HepG2 (cell line): ENCODE results near the gene RNF114. TPM values are rescaled to one million over a fixed set of nuclear protein-coding genes. Genes with fewer than 3 reads are reported as not detected.
A peak's percentile ranks its signal among the peaks of the same experiment; 100 is the strongest.

Experiments
- ATAC-seq: fragments of 200-7000 bp; cut with Tn5 transposase; 3 replicates; pipeline ENCODE4 v1.9.1; 2020; ENCODE audit warnings: mild to moderate bottlenecking, moderate library complexity
- BruUV-seq: library from RNA; stranded (reverse); fragments of 400-500 nt; replicated peaks from 2 replicates; lab custom pipeline; 2021; lab: Mats Ljungman, UMichigan
- CTCF ChIA-PET: fragments of 300-600 bp; formaldehyde crosslinking; extraction: SDS; loops from one replicate; lab custom pipeline; 2021; ENCODE audit warnings: low total read pairs, inconsistent platforms, low intra/inter-chr PET ratio; lab: Yijun Ruan, JAX
- POLR2A ChIA-PET: fragments of 350-600 bp; sonication (Branson Sonifier 250); formaldehyde crosslinking; loops from one replicate; lab custom pipeline; 2020; ENCODE audit warnings: antibody characterized with exemption, inconsistent platforms; lab: Yijun Ruan, JAX
- DNase-seq: peaks from one replicate; pipeline ENCODE4 v3.0.0-alpha.2; 2015; ENCODE audit warnings: low spot score
- FAIRE-seq: peaks from 3 replicates; lab custom pipeline; 2011; peaks lifted over from hg19 to GRCh38; lab: Jason Lieb, UNC
- H2AFZ ChIP-seq: one replicate; pipeline ENCODE4 v1.6.1; 2011; ENCODE audit warnings: low read length, inconsistent platforms
- H3K27ac ChIP-seq: fragments of 300-600 bp; 3 replicates; pipeline ENCODE4 v1.8.0; 2011; ENCODE audit warnings: mixed run types, mild to moderate bottlenecking, mixed read lengths, low read length, inconsistent platforms; ENCODE audit not compliant: insufficient read depth; ENCODE audit errors: extremely low read length
- H3K27me3 ChIP-seq, 2 experiments: fragments of 200-600 bp in 1 of 2; 2 replicates in 1 of 2; 3 replicates in 1 of 2; pipeline versions ENCODE4 v1.6.0 to v1.8.0; 2011; ENCODE audit warnings: low read length in 2 of 2, mild to moderate bottlenecking in 2 of 2, moderate library complexity in 2 of 2, inconsistent platforms in 1 of 2; ENCODE audit not compliant: insufficient read depth in 2 of 2, control insufficient read depth in 1 of 2
- H3K36me3 ChIP-seq, 2 experiments: fragments of 200-600 bp in 1 of 2; replicated peaks in 1 of 2; 2 replicates in 1 of 2; 3 replicates in 1 of 2; pipeline versions ENCODE4 v1.5.1 to v1.8.0; 2011; ENCODE audit warnings: low read length in 2 of 2, inconsistent platforms in 1 of 2; ENCODE audit not compliant: insufficient read depth in 2 of 2, control insufficient read depth in 1 of 2
- H3K4me1 ChIP-seq: 2 replicates; pipeline ENCODE4 v1.5.1; 2012; ENCODE audit warnings: low read length, inconsistent platforms; ENCODE audit not compliant: insufficient read depth
- H3K4me2 ChIP-seq: 2 replicates; pipeline ENCODE4 v1.6.0; 2011; ENCODE audit warnings: low read depth, low read length, inconsistent platforms
- H3K4me3 ChIP-seq, 3 experiments: fragments of 200-600 bp in 1 of 3; sonication (generic), shearing (Covaris generic) in 1 of 3; replicated peaks in 1 of 3; 2 replicates each; pipeline ENCODE4 v1.5.1; 2011 to 2016; ENCODE audit warnings: low read length in 3 of 3, inconsistent platforms in 2 of 3, low read depth in 2 of 3, mild to moderate bottlenecking in 2 of 3, control low read depth in 1 of 3, mixed read lengths in 1 of 3; ENCODE audit not compliant: insufficient read depth in 1 of 3
- H3K79me2 ChIP-seq: one replicate; pipeline ENCODE4 v1.6.1; 2011; ENCODE audit warnings: low read length, inconsistent platforms; ENCODE audit not compliant: insufficient read depth
- H3K9ac ChIP-seq: 2 replicates; pipeline ENCODE4 v1.6.0; 2011; ENCODE audit warnings: mild to moderate bottlenecking, low read depth, low read length, inconsistent platforms; ENCODE audit not compliant: insufficient read depth
- H3K9me3 ChIP-seq: 2 replicates; pipeline ENCODE4 v1.5.1; 2012; ENCODE audit warnings: mild to moderate bottlenecking, low read length
- H4K20me1 ChIP-seq: 2 replicates; pipeline ENCODE4 v1.6.0; 2011; ENCODE audit warnings: inconsistent platforms, mild to moderate bottlenecking, low read length, moderate library complexity; ENCODE audit not compliant: insufficient read depth
- CEBPB ChIP-seq: IDR thresholded peaks from 2 replicates; pipeline ENCODE4 v1.6.1; 2011; ENCODE audit warnings: low read depth, low read length, improper control_type of control experiment, borderline replicate concordance
- CEBPG ChIP-seq: IDR thresholded peaks from 2 replicates; pipeline ENCODE4 v1.6.1; 2016
- EP300 ChIP-seq, 3 experiments: sonication (generic) in 1 of 3; formaldehyde crosslinking in 1 of 3; IDR thresholded peaks; 2 replicates each; pipeline versions ENCODE4 v1.5.1 to v1.6.1; 2011 to 2020; ENCODE audit warnings: low read depth in 2 of 3, low read length in 2 of 3, borderline replicate concordance in 1 of 3, improper control_type of control experiment in 1 of 3, mild to moderate bottlenecking in 1 of 3, missing genetic modification reagents in 1 of 3, moderate library complexity in 1 of 3
- GATAD2A ChIP-seq: IDR thresholded peaks from 2 replicates; pipeline ENCODE4 v1.6.1; 2016
- HNF4A ChIP-seq: sonication (generic); formaldehyde crosslinking; IDR thresholded peaks from 2 replicates; pipeline ENCODE4 v1.4.0; 2020; ENCODE audit warnings: missing genetic modification reagents
- MYNN ChIP-seq: sonication (generic); formaldehyde crosslinking; IDR thresholded peaks from 2 replicates; pipeline ENCODE4 v1.4.0; 2020; ENCODE audit warnings: mild to moderate bottlenecking, low read depth, missing genetic modification reagents
- NFATC3 ChIP-seq: sonication (generic); formaldehyde crosslinking; IDR thresholded peaks from 2 replicates; pipeline ENCODE4 v1.5.1; 2020; ENCODE audit warnings: mild to moderate bottlenecking, missing genetic modification reagents
- RFX5 ChIP-seq: IDR thresholded peaks from 2 replicates; pipeline ENCODE4 v1.6.1; 2011; ENCODE audit warnings: low read depth, low read length, improper control_type of control experiment
- SAP130 ChIP-seq: IDR thresholded peaks from 2 replicates; pipeline ENCODE4 v1.6.1; 2016; ENCODE audit warnings: low read depth
- SMC3 ChIP-seq: IDR thresholded peaks from 2 replicates; pipeline ENCODE4 v1.6.1; 2011; ENCODE audit warnings: low read length, improper control_type of control experiment
- TEAD2 ChIP-seq: sonication (generic); formaldehyde crosslinking; IDR thresholded peaks from 2 replicates; pipeline ENCODE4 v1.9.0; 2021; ENCODE audit warnings: missing genetic modification reagents
- WGBS: methylation state at CpG from one replicate; pipeline ENCODE4 v1.1.6; 2017; ENCODE audit warnings: low lambda C conversion rate; 5-methylcytosine and 5-hydroxymethylcytosine counted together
- in situ Hi-C: cut with HindIII; loops from 2 replicates; pipeline ENCODE4 v1.10.0; 2017; ENCODE audit warnings: low pct_unique_long_range_greater_than_20kb; ENCODE audit not compliant: extremely low pct_ligation_motif_present
- intact Hi-C: fragments of 100-400 bp; cut with micrococcal nuclease; formaldehyde crosslinking; loops from one replicate; pipeline ENCODE4 v1.10.0; 2022; ENCODE audit not compliant: unreplicated experiment
- polyA plus RNA-seq, 8 experiments: library from polyadenylated mRNA; depleted of rRNA in 3 of 8; stranded (reverse) in 7 of 8; unstranded in 1 of 8; fragments of >200 nt; fragmentation: Illumina TruSeq in 4 of 8; extraction: Trizol in 4 of 8; gene quantifications; 2 replicates each; pipeline versions ENCODE4 v1.2.1 to v1.2.3, GENCODE V29; 2011 to 2016; ENCODE audit warnings: low read depth in 4 of 8, missing spikeins in 1 of 8, mixed read lengths in 1 of 8; ENCODE audit not compliant: insufficient read depth in 1 of 8
- total RNA-seq, 5 experiments: library from RNA; depleted of rRNA; stranded (reverse); fragments of >200 nt; fragmentation: Illumina TruSeq; extraction: Trizol; gene quantifications; 2 replicates each; pipeline ENCODE4 v1.2.3, GENCODE V29; 2016; ENCODE audit warnings: low read depth in 1 of 5
- TF ChIP-seq, protein P1 (sequence below): sonication (generic); formaldehyde crosslinking; conservative IDR thresholded peaks from 2 replicates; pipeline ENCODE4 v1.4.0; 2020; ENCODE audit warnings: missing genetic modification reagents
- TF ChIP-seq, protein P2 (sequence below): sonication (generic); formaldehyde crosslinking; IDR thresholded peaks from 2 replicates; pipeline ENCODE4 v1.4.0; 2020; ENCODE audit warnings: missing genetic modification reagents, borderline replicate concordance

RNF114 gene
- total and polyA plus RNA-seq, 2 of the 13 experiments (the other 11 are each of a cell fraction or from before 2014, with no cell fraction given): 119 to 126 TPM

DNA sequence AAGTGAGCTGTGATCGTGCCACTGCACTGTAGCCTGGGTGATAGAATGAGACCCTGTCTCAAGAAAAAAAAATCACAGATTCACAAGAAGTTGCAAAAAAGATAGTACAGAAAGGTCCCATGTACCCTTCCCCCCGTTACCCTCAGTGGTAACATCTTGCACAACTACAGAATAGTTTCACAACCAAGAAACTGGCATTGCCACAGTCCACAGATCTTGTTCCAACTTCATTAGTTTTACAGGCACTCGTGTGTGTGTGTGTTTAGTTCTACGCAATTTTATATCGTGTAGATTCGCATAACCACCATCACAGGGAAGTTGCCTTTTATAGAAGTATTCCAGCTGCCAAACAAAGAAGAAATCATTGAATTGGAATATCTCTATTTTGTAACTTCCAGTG lies 40.0 kb upstream of the RNF114 start:
- Histone ChIP-seq H3K4me3 (no peak overlapping the region), H3K9ac (no peak overlapping the region), H3K27ac (no peak overlapping the region), H3K27me3 (no peaks in the 10 kb centered on the region), H3K9me3 (no peaks in the 10 kb centered on the region), H3K4me2 (no peak overlapping the region), H3K79me2 (no peaks in the 10 kb centered on the region), H3K36me3 (no peaks in the 10 kb centered on the region), H3K4me1 (peaks cover 37% of the 10 kb centered on the region), H2AFZ (no peak overlapping the region), H4K20me1 (no peaks in the 10 kb centered on the region)
- intact Hi-C loops (no loop called here), in situ Hi-C loops (loop anchor here (25.0 kb wide), 1 partner anchor 559 kb away; no protein-coding TSS in a partner anchor)
- CTCF ChIA-PET: interaction anchor here (0.9 kb wide), 1 partner anchor 359 kb away, joined by 3 read pairs; no protein-coding TSS in a partner anchor
- TF ChIP-seq EP300 (IDR thresholded peaks at IDR 0.05; ENCODE audit: low read depth in 2 of 2, low read length in 2 of 2): peak in 1 of 2 experiments; percentile 6; a peak in 1 of 4 replicates
- TF ChIP-seq EP300 (CRISPR knock-in tag; IDR thresholded peaks at IDR 0.05; ENCODE audit: borderline replicate concordance): no peak
- TF ChIP-seq NFATC3 (CRISPR knock-in tag): no peak
- no peak for TF ChIP-seq RFX5
- TF ChIP-seq SMC3: peak; percentile 13; the same call in 1 of the 2 replicates
- TF ChIP-seq, protein P1, sequence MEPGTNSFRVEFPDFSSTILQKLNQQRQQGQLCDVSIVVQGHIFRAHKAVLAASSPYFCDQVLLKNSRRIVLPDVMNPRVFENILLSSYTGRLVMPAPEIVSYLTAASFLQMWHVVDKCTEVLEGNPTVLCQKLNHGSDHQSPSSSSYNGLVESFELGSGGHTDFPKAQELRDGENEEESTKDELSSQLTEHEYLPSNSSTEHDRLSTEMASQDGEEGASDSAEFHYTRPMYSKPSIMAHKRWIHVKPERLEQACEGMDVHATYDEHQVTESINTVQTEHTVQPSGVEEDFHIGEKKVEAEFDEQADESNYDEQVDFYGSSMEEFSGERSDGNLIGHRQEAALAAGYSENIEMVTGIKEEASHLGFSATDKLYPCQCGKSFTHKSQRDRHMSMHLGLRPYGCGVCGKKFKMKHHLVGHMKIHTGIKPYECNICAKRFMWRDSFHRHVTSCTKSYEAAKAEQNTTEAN (CRISPR knock-in tag): 0 out of 2 replicates have a peak, but pooled peaks have one; percentile 20
- TF ChIP-seq, protein P2, sequence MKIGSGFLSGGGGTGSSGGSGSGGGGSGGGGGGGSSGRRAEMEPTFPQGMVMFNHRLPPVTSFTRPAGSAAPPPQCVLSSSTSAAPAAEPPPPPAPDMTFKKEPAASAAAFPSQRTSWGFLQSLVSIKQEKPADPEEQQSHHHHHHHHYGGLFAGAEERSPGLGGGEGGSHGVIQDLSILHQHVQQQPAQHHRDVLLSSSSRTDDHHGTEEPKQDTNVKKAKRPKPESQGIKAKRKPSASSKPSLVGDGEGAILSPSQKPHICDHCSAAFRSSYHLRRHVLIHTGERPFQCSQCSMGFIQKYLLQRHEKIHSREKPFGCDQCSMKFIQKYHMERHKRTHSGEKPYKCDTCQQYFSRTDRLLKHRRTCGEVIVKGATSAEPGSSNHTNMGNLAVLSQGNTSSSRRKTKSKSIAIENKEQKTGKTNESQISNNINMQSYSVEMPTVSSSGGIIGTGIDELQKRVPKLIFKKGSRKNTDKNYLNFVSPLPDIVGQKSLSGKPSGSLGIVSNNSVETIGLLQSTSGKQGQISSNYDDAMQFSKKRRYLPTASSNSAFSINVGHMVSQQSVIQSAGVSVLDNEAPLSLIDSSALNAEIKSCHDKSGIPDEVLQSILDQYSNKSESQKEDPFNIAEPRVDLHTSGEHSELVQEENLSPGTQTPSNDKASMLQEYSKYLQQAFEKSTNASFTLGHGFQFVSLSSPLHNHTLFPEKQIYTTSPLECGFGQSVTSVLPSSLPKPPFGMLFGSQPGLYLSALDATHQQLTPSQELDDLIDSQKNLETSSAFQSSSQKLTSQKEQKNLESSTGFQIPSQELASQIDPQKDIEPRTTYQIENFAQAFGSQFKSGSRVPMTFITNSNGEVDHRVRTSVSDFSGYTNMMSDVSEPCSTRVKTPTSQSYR (CRISPR knock-in tag): peak; percentile 82; the same call in 1 of the 2 replicates
- peak; percentile 95 for TF ChIP-seq CEBPB
- peak; percentile 61; the same call in 1 of the 2 replicates for TF ChIP-seq CEBPG (CRISPR knock-in tag)
- 0 out of 2 replicates have a peak, but pooled peaks have one; percentile 13 for TF ChIP-seq HNF4A (CRISPR knock-in tag)
- TF ChIP-seq SAP130: no peak
- no peak for TF ChIP-seq MYNN (CRISPR knock-in tag)
- no peak for TF ChIP-seq TEAD2
- TF ChIP-seq GATAD2A: peak; percentile 63; the same call in 1 of the 2 replicates
- no peak for DNase-seq
- BruUV-seq: no TSS peak
- FAIRE-seq: no peak
- no peak for ATAC-seq
- WGBS: 42% methylated on average over 6 of the region's 6 CpGs
- POLR2A ChIA-PET: interaction anchor here (1.1 kb wide), 1 partner anchor 20 kb away, joined by 3 read pairs; no protein-coding TSS in a partner anchor
